Natural killer cell (primary cell): ENCODE results near the gene PAM. TPM values are rescaled to one million over a fixed set of nuclear protein-coding genes. Genes with fewer than 3 reads are reported as not detected.
A peak's percentile ranks its signal among the peaks of the same experiment; 100 is the strongest.

Source experiments
- ATAC-seq, 3 donors: fragments of 150-1000 bp in 2 of 3; fragments of 200-7000 bp in 1 of 3; cut with Tn5 transposase; 1 replicate in 1 of 3; 2 replicates in 2 of 3; pipeline ENCODE4 v1.10.0; 2021; ENCODE audit warnings: mild to moderate bottlenecking in 2 of 3, moderate library complexity in 2 of 3
- DNase-seq, 2 donors: peaks; one replicate each; pipeline versions ENCODE4 v3.0.0 to v3.0.0-alpha.2; 2013 to 2021; ENCODE audit warnings: mixed read lengths in 1 of 2
- H3K27ac ChIP-seq: one replicate; pipeline ENCODE4 v1.5.1; 2013; ENCODE audit warnings: mild to moderate bottlenecking, low read length
- H3K27me3 ChIP-seq: one replicate; pipeline ENCODE4 v1.6.1; 2013; ENCODE audit warnings: low read length; ENCODE audit not compliant: control insufficient read depth, insufficient read depth
- H3K36me3 ChIP-seq: one replicate; pipeline ENCODE4 v1.6.1; 2013; ENCODE audit warnings: low read length; ENCODE audit not compliant: control insufficient read depth, insufficient read depth
- H3K4me1 ChIP-seq: one replicate; pipeline ENCODE4 v1.6.1; 2013; ENCODE audit warnings: low read length; ENCODE audit not compliant: control insufficient read depth, insufficient read depth
- H3K4me3 ChIP-seq: one replicate; pipeline ENCODE4 v1.5.1; 2013; ENCODE audit warnings: low read length
- H3K9me3 ChIP-seq: one replicate; pipeline ENCODE4 v1.6.1; 2013; ENCODE audit warnings: low read length; ENCODE audit not compliant: control insufficient read depth, insufficient read depth
- H3K27ac Mint-ChIP-seq, 2 donors: one replicate each; pipeline ENCODE4 v1.8.0; 2022; ENCODE audit warnings: mild to moderate bottlenecking in 2 of 2, mixed read lengths in 2 of 2, moderate library complexity in 1 of 2
- H3K27me3 Mint-ChIP-seq, 2 donors: one replicate each; pipeline ENCODE4 v1.8.0; 2022; ENCODE audit warnings: low read depth in 2 of 2, mixed read lengths in 2 of 2
- H3K36me3 Mint-ChIP-seq: one replicate; pipeline ENCODE4 v1.8.0; 2022; ENCODE audit warnings: mixed read lengths
- H3K4me1 Mint-ChIP-seq, 2 donors: one replicate each; pipeline ENCODE4 v1.8.0; 2022; ENCODE audit warnings: mixed read lengths in 2 of 2
- H3K4me3 Mint-ChIP-seq: one replicate; pipeline ENCODE4 v1.8.0; 2022; ENCODE audit warnings: mild to moderate bottlenecking, moderate library complexity, mixed read lengths
- H3K9me3 Mint-ChIP-seq, 2 donors: one replicate each; pipeline ENCODE4 v1.8.0; 2022; ENCODE audit warnings: mixed read lengths in 2 of 2
- CTCF ChIP-seq: fragments of 200-600 bp; IDR thresholded peaks from one replicate; pipeline ENCODE4 v1.8.0; 2022; ENCODE audit warnings: antibody characterized with exemption
- WGBS: methylation state at CpG from one replicate; pipeline ENCODE4 v1.1.7; 2013; ENCODE audit warnings: missing lambda C conversion rate; ENCODE audit not compliant: insufficient coverage; 5-methylcytosine and 5-hydroxymethylcytosine counted together
- intact Hi-C: fragments of 100-400 bp; cut with micrococcal nuclease; formaldehyde crosslinking; loops from one replicate; pipeline ENCODE4 v1.14.2; 2022
- total RNA-seq, 4 donors: library from RNA; stranded (reverse); fragments of 120-200 nt in 1 of 4; gene quantifications; one replicate each; pipeline versions ENCODE4 v1.2.3 to v1.2.4, GENCODE V29; 2013 to 2022

PAM gene
- total RNA-seq, 3 donors from 2014 or later (not counting 1 experiment from before 2014, with no cell fraction given): 67.6 to 79.9 (median 75.3) TPM

DNA sequence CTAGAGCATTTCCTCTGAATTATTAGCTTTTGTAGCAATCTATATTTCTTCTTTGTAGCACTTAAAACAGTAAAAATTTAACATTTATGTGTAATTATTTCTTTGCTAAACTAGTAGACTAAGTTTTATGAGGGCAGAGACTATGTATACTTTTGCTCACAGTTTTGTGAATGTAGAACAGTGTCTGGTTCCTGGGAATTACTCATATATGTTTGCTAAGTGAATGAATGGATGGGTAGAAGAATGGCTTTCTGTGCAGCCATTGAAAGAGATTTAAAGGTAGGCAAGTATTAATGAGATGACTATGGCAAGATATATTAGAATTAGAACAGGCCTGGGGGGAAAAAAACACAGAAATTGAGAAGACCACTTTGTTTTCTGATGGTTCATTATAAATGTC lies 140.1 kb downstream of the PAM start:
- no peaks in the 10 kb centered on the region for H3K27me3 Mint-ChIP-seq
- peaks cover 0 to 2% of the 10 kb centered on the region in 2 donors for H3K9me3 Mint-ChIP-seq
- peak overlapping the region in 1 of 2 donors; percentile 3 for H3K27ac Mint-ChIP-seq
- H3K27ac ChIP-seq: no peak overlapping the region
- H3K36me3 Mint-ChIP-seq: peaks cover 5% of the 10 kb centered on the region
- intact Hi-C loops: no loop called here
- TF ChIP-seq CTCF: no peak
- peaks cover 42 to 44% of the 10 kb centered on the region in 2 donors for H3K4me1 Mint-ChIP-seq
- no peak overlapping the region for H3K4me3 ChIP-seq
- H3K9me3 ChIP-seq: no peaks in the 10 kb centered on the region
- DNase-seq (no peak), ATAC-seq (no peak)
- no peak overlapping the region for H3K4me3 Mint-ChIP-seq
- no peaks in the 10 kb centered on the region for H3K4me1 ChIP-seq
- no peaks in the 10 kb centered on the region for H3K27me3 ChIP-seq
- H3K36me3 ChIP-seq: no peaks in the 10 kb centered on the region

DNA sequence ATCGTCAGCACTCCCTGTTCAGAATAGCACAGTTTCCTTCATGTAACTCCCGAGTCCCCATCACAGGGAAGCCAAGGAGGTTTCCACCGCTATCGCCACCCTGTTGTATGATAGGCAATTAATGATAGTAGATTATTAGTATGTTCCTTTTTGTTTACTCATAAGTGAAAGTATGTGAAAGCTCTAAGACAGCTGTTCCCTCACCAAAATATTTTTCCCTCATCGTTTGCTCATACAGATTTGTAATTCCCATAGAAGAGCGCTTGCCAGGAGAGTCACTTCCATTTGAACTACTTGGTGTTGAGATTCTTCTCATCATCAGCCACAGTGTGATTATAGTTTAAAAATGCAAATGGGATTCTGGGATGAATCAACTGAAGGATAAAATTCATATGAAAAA lies 140.9 kb downstream of the PAM start:
- Mint-ChIP-seq H3K4me1 (peaks cover 42 to 44% of the 10 kb centered on the region in 2 donors), H3K36me3 (peaks cover 5% of the 10 kb centered on the region)
- 90% methylated on average over 6 of the region's 6 CpGs for WGBS

GRCh38 chr5:102901424-102902134 lies 146.5 kb downstream of the PAM start:
- H3K4me3 Mint-ChIP-seq: no peak overlapping the region
- peaks cover 27 to 52% of the 10 kb centered on the region in 2 donors for H3K4me1 Mint-ChIP-seq
- DNase-seq: no peak
- H3K27ac Mint-ChIP-seq: peak overlapping the region in 1 of 2 donors; percentile 81
- Histone ChIP-seq H3K27ac (no peak overlapping the region), H3K27me3 (no peaks in the 10 kb centered on the region), H3K36me3 (no peaks in the 10 kb centered on the region), H3K4me1 (no peaks in the 10 kb centered on the region), H3K9me3 (no peaks in the 10 kb centered on the region), H3K4me3 (no peak overlapping the region)
- 57% methylated on average over 2 of the region's 3 CpGs for WGBS
- no peak for ATAC-seq
- intact Hi-C loops: no loop called here
- no peaks in the 10 kb centered on the region for H3K36me3 Mint-ChIP-seq
- no peaks in the 10 kb centered on the region for H3K9me3 Mint-ChIP-seq
- H3K27me3 Mint-ChIP-seq: no peaks in the 10 kb centered on the region
- no peak for TF ChIP-seq CTCF

More for the DNA sequence above, 140.9 kb downstream of the PAM start:
- Histone ChIP-seq H3K9me3 (no peaks in the 10 kb centered on the region), H3K4me3 (no peak overlapping the region), H3K4me1 (no peaks in the 10 kb centered on the region), H3K36me3 (no peaks in the 10 kb centered on the region), H3K27me3 (no peaks in the 10 kb centered on the region), H3K27ac (no peak overlapping the region)
- DNase-seq: no peak
- ATAC-seq: no peak
- TF ChIP-seq CTCF: no peak
- Mint-ChIP-seq H3K9me3 (peaks cover 0 to 2% of the 10 kb centered on the region in 2 donors), H3K27me3 (no peaks in the 10 kb centered on the region), H3K4me3 (no peak overlapping the region), H3K27ac (no peak overlapping the region)
- intact Hi-C loops: no loop called here

- no peaks in the 10 kb centered on the region for H3K9me3 ChIP-seq
- ATAC-seq (no peak), DNase-seq (no peak)
- Mint-ChIP-seq H3K27ac (peak overlapping the region in 1 of 2 donors; percentile 81), H3K36me3 (no peaks in the 10 kb centered on the region), H3K4me3 (no peak overlapping the region), H3K4me1 (peaks cover 27 to 49% of the 10 kb centered on the region in 2 donors), H3K27me3 (no peaks in the 10 kb centered on the region), H3K9me3 (no peaks in the 10 kb centered on the region)
- no peak overlapping the region for H3K4me3 ChIP-seq
- no peak overlapping the region for H3K27ac ChIP-seq
- no peaks in the 10 kb centered on the region for H3K36me3 ChIP-seq
- no peaks in the 10 kb centered on the region for H3K4me1 ChIP-seq
- H3K27me3 ChIP-seq: no peaks in the 10 kb centered on the region
- no peak for TF ChIP-seq CTCF
- intact Hi-C loops: no loop called here
These were observed 147.0 kb downstream of the PAM start for GRCh38 chr5:102902135-102902448.
